NOMO-1 (cell line): ENCODE measurements around the gene TIE1.

Experiments used
- DNase-seq, 2 experiments: peaks; one replicate each; lab custom pipeline; 2025; ENCODE audit not compliant: unreplicated experiment in 2 of 2; lab: John Stamatoyannopoulos, UW

Gene TIE1

DNA sequence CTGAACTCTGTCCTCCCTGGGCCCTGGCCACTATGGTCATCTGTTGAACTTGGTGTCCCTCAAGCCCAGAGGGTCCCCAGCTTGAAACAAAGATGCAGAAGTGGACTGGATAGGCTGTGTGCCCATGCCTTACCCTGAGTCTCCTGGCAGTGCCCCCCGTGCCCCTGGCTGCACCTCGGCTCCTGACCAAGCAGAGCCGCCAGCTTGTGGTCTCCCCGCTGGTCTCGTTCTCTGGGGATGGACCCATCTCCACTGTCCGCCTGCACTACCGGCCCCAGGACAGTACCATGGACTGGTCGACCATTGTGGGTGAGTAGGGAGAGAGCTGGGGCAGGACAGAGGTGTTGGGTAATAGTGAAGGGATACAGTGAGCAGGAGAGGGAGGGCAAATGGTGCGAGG, 10.7 kb downstream of the TIE1 start:
- no peak for DNase-seq

DNA sequence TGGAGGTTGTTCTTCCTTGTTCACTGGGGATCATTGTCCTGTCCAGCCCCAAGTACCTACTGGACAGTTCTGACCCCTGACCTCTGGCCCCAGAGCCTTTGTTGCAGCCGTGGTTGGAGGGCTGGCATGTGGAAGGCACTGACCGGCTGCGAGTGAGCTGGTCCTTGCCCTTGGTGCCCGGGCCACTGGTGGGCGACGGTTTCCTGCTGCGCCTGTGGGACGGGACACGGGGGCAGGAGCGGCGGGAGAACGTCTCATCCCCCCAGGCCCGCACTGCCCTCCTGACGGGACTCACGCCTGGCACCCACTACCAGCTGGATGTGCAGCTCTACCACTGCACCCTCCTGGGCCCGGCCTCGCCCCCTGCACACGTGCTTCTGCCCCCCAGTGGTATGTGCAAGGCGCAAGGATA, 11.4 kb downstream of the TIE1 start:
- DNase-seq: no peak

DNA sequence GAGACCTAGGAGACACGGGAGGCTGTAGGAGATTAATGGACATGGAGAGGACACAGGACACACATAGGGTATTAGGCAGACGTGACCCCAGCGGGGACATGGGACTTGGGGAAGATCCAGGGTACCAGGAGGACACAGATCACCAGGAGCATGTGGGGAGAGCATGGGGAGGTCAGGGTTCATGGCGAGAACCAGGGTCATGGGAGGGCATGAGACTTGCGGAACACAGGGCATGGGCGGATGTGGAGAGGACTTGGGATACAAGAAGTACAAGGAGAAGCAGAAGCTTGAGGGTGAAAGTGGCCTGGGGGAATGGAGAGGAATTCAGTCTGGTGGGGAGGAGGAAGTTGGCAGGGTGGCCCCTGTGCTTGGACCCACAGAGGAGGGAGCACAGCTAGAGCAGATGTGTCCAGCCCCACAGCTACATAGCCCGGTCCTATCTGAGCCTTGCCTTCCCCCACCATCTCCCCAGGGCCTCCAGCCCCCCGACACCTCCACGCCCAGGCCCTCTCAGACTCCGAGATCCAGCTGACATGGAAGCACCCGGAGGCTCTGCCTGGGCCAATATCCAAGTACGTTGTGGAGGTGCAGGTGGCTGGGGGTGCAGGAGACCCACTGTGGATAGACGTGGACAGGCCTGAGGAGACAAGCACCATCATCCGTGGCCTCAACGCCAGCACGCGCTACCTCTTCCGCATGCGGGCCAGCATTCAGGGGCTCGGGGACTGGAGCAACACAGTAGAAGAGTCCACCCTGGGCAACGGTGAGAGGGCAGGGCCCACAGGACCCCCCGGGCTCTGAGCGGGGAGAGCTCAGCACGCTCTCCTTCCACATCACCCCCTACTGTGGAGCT, 12.1 kb downstream of the TIE1 start:
- no peak for DNase-seq

DNA sequence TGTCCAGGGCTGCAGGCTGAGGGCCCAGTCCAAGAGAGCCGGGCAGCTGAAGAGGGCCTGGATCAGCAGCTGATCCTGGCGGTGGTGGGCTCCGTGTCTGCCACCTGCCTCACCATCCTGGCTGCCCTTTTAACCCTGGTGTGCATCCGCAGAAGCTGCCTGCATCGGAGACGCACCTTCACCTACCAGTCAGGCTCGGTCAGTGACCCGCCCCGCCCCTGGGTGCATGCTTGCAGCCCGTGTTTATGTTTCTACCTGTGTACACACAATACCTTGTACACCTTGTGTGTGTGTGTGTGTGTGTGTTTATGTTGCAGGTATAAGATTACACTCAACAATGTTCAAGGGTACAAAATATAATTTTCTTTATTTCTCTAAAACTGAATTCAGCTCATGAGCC, 13.0 kb downstream of the TIE1 start:
- no peak for DNase-seq

DNA sequence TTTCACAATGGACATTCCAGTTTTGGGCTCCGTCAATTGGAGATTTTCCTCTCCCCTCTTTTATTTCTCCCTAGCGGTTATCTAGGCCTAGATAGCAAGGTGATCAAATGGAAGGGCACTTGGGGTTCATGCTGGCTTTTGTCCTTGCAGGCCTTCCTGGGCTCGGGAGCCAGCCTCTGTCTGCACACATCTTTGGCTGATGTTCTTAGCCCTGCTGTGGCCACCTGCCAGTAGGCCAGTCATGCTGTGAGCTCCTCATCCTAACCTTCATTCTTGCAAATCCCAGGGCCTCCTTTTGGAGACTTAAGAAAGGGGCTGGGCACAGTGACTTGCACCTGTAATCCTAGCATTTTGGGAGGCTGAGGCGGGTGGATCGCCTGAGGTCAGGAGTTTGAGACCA, 13.5 kb downstream of the TIE1 start:
- DNase-seq: no peak

DNA sequence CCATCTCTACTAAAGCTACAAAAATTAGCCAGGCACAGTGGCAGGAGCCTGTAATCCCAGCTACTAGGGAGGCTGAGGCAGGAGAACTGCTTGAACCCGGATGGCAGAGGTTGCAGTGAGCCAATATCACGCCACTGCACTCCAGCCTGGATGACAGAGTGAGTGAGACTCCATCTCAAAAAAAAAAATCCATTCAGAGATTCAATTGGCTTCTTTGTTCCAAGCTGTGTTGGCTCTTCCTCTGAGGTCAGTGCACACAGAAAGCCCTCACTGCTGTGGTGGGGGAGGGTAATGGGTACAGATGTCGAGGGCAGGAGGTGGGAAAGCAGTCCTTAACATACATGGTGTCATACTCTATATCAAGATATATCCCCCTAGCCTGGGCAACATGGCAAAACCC, 14.7 kb downstream of the TIE1 start:
- no peak for DNase-seq

DNA sequence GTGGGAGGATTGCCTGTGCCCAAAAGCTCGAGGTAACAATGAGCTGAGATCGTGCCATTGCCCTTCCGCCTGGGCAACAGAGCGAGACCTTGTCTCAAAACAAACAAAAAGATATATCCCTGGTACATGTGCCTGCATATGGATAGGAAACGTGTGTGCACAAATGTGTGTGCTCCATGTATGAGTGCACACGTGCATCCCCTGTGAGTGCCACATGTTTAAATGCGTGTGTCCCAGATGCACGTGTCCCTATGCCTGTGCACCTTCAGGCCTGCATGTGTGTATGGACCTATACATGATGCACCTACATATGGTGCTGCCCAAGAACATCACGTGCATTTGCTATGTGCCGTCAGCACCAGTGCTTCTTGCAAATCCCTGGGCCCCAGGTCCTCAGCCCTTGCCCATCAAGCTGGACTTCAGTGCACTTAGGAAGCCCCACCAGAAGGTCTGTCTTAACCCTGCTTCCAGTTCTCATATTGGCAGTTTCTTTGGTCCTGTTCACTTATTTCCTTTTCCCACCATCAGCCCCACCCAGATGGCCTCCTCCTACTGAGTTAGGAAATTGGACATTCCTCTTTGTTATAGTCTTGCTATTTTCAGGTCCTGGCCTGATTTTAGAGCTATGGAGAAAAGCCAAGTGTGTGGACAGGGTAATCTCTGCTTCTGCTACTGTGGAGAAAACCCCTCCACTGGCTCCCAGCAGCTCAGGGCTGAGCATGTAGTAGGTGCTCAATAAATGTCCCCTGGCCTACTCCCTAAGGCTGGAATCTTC, 15.4 kb downstream of the TIE1 start:
- DNase-seq: no peak

DNA sequence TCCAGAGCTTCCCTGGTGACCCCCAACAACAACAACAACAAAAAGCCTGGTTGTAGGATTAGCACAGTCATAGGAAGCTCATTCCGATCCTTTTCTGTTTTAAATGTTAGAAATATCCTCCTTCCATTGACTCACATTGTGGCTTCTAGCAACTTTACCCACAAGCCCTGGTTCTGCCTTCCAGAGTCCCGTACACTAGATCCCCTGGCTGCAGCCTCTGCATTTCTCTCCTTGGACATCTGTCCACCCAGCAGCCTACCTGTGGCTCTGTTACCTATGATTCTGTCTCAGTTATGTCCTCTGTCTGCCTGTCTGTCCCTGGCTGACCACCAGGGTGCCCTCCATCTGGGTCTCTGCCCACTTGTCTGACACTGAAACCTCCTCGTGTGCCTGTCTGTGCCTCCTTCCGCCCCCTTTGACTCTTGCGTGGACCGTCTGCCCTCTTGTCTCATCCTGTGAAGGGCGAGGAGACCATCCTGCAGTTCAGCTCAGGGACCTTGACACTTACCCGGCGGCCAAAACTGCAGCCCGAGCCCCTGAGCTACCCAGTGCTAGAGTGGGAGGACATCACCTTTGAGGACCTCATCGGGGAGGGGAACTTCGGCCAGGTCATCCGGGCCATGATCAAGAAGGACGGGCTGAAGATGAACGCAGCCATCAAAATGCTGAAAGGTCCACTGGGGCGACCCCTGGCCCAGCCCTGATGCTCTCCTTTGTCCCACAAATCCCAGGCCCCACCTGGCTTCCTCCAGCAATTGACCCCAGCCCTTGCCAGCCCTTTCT, 16.1 kb downstream of the TIE1 start:
- DNase-seq: no peak

DNA sequence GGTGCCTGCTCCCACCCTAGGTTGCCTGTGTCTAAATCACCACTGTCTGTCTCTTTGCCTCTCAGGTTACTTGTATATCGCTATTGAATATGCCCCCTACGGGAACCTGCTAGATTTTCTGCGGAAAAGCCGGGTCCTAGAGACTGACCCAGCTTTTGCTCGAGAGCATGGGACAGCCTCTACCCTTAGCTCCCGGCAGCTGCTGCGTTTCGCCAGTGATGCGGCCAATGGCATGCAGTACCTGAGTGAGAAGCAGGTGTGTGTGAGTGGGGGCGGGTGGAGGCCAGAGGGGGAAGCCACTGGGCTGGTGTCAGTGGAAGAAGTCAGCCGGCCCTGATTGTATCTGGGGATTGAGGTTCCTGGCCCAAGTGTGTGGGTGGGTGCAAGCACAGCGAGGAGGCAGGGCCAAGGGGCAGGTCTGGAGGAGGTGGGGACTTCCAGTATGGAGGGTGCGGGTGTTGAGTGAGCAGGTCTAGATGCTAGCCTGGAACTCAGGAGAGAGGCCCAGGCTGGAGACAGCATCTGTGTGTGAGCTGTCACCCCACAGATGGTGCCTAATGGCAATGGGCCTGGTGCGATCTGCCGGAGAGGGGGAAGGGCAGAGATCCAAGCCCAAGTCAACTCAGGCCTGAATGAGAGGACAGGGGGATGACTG, 17.2 kb downstream of the TIE1 start:
- no peak for DNase-seq

DNA sequence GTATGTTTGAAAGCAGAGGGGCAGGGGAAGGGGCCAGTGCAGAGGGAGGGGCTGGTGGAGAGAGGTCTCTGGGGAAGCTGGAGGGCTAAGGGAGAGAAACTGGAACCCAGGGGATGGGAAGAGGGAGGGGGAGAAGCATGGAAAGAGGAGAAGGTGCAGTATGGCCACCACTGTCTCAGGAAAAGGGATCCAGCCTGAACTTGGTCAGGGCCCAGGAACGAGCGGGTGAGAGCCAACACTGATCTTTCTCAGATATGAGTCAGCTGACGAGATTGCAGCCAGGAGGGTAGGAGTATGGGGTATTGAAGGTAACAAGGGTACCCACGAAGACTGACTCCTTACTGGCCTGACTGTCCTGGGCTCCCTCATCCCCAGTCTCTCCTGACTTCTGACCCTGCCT, 18.0 kb downstream of the TIE1 start:
- no peak for DNase-seq

DNA sequence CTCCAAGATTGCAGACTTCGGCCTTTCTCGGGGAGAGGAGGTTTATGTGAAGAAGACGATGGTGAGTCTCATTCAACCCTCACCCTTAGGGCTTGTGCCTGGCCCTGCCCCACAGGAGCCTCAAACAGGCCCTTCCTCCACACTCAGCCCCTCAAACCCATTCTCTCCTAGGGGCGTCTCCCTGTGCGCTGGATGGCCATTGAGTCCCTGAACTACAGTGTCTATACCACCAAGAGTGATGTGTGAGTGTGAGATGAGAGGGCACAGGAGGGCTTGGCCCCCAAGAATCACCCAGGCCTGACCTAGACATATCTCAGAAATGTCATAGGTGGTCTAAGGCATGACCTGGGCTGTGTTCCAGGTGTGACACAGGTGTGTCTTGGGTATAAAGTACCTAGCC, 18.5 kb downstream of the TIE1 start:
- DNase-seq: no peak

DNA sequence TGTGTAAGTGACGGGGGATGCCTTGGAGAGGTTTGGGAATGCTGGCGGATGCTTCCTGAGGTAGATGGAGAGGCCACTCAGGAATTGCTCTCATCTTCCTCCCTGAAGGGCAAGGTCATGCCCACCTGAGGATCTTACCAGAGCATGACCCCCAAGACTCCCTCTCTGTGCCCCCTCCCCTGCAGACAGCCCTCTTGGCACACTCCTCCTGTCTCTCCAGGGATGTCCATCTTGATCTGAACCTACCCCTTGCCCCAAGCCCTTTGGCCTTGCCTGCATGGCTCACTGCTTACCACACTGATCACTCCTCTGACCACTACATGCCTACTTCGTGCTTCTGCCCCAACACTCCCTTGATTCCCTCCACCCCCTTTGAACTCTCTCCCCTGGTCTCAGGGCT, 19.0 kb downstream of the TIE1 start:
- no peak for DNase-seq

DNA sequence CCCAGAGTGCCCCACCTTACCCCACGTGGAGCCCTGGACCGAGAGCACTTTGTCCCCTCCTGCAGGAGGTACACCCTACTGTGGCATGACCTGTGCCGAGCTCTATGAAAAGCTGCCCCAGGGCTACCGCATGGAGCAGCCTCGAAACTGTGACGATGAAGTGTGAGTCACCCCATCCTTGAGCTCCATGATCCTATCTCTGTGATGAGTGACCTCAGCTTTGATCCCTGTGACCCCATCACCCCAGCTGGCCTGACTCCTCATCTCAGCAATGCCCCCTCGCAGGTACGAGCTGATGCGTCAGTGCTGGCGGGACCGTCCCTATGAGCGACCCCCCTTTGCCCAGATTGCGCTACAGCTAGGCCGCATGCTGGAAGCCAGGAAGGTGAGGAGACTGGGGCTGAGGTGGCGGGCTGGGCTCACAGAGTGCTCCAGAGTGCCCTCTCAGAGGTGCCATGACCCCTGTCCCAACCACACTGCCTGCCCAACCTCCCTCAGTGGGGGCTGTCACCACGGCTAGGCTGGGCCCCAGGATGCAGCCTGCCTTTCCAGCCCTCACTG, 20.6 kb downstream of the TIE1 start:
- DNase-seq: no peak

DNA sequence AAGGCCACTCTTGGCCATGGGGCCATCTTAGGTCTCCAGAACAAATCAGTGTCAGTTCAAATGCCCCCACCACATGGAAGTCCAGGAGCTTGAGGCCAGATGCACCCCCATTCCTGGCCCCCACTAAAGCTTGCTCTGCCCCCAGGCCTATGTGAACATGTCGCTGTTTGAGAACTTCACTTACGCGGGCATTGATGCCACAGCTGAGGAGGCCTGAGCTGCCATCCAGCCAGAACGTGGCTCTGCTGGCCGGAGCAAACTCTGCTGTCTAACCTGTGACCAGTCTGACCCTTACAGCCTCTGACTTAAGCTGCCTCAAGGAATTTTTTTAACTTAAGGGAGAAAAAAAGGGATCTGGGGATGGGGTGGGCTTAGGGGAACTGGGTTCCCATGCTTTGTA, 21.7 kb downstream of the TIE1 start:
- no peak for DNase-seq

DNA sequence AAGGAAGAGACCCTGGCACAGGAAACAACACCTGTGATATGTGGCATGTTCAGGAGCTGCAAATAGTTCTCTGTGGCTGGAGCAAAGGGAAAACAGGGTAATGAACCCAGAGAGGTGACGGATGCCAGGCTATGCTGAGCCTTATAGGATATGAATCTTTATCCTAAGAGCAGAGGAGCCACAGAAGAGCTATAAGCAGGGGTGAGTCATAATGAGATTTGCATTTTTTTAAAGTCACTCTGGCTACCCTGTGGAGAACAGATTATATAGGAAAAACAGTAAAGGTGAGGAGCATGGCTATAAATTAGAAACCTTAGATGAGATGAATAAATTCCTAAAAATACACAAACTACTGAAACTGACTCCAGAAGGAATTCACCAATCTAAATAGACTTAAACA, 24.0 kb downstream of the TIE1 start:
- DNase-seq: no peak

DNA sequence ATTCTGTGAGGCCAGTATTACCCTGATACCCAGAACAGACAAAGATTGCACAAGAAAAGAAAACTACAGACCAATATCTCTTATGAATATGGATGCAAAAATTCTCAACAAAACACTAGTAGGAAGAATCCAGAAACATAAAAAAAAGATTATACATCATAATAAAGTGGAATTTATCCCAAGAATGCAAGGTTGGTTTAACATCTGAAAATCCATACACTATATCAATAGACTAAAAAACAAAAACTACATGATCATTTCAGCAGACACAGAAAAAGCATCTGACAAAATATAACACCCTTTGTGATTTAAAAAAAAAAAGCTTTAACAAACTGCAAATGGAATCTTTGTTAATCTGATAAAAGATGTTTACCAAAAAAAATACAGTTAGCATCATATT, 24.6 kb downstream of the TIE1 start:
- DNase-seq: no peak

DNA sequence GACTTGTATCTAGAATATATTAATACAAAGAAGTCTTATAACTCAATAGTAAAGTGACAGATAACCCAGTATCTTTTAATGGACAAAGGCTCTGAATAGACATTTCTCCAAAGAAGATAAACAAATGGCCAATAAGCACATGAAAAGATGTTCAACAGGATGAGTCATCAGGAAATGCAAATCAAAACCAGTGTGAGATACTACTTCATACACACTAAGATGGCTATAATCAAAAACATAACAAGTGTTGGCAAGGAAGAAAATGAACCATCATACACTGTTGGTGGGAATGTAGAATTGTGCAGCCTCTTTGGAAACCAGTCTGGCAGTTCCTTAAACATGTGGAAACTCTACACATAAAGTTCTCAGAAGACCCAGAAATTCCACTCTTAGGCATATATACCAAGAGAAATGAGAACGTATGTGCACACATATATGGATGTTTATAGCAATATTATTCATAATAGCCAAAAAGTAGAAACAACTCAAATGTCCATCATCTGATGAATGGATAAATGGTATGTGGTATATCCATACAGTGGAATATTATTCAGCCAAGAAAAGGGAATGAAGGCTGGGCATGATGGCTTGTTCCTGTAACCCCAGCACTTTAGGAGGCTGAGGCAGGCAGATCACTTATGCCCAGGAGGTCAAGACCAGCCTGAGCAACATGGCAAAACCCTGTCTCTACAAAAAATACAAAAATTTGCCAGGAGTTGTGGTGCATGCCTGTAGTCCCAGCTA, 26.9 kb downstream of the TIE1 start:
- no peak for DNase-seq

DNA sequence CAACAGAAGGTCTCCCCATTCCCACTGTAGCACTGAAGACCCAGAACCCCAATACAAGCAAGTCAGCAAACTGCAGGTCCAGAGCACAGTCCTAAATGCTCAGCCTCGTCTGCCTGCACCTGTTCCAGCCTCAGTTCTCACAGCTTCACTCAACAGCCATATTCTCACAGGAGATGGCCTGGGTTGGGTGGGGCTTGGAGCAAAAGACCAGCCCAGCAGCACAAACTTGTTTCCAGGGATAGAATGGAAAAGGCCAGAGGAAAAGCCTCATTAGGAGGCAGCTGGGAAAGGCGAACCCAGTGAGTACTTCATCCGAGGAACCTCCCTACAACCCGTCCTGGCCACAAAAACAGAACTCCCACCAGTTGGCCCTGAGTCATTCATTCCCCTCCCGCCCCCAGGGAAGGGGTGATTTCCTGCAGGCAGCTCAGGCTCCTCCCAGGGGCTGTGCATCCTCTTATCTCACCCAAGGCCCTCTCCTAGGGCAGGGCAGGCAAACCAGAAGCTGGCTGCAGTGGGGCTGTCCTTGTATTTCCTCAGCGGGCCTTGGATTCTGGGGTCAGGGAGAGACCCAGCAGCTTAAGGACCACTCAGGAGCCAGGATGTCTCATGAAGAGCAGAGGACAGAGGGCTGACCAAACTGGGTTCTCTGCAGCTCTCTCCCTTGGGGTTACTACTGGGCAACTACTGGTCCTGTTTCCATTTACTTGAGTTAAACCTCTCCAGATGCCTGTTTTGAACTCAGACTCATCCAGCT, 29.4 kb downstream of the TIE1 start:
- peak; percentile 36 to 59 for DNase-seq

DNA sequence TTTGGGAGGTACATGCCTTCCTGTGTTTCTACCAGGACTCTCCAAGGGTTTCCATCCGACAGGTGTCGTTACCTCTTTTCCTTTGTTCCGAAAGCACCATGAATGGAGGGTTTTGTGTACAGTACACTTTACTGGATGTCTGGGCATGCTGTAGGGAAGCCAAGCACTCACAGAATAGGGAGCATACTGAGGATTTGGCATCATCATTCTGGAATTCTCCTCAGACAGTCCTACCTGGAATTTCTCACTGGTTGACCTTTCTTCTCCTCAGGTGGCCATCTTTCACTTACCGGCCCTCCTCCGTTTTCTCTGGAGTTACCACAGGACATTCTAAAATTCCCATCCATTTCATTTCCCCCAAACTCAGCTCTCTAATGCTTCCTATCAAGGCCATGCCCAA, 30.9 kb downstream of the TIE1 start:
- DNase-seq: no peak
